Pons (tissue), 1 donor: ENCODE measurements around the gene HTT.

Experiments used
- DNase-seq: peaks from one replicate; pipeline ENCODE4 v3.0.0-alpha.2; 2016; ENCODE audit warnings: low spot score

Gene HTT

DNA sequence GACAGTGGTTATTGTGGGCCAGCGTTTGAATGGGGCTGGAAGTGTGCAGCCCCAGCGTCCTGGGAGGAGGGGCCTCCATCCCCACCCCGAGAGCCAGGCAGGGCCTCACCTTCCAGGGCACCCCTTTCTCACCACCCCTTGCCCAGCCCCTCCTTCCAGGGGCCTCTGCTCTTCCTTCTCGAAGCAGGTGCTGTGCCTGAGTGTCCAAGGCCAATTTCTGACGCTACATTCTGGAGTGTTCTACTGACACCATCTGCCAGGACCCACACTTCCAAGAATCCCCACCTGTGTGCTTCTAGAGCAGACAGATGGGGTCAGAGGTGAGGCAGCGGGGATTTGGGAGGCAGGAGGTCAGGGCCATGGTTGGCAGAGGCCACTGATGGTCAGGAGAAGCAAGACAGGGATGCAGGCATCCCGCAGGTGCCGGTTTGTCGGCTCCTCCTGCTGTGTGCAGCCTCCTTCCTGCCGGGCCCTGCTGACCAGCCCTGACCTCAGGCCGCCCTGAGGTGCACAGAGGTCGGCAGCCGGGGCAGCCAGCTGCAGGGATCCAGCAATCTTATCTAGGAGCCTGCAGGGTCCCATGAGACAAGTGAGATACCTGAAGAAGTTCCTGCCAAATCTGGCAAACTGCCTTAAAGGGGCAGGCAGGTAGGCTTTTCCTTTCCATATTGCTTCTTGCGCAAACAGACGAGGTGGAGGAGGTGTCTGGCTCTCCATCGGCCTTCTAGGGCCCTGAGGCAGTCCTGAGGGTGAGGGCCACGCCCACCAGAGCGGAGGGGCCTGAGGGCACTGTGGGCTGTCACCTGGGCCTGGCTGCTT, 193.3 kb downstream of the HTT start:
- DNase-seq, result no peak

DNA sequence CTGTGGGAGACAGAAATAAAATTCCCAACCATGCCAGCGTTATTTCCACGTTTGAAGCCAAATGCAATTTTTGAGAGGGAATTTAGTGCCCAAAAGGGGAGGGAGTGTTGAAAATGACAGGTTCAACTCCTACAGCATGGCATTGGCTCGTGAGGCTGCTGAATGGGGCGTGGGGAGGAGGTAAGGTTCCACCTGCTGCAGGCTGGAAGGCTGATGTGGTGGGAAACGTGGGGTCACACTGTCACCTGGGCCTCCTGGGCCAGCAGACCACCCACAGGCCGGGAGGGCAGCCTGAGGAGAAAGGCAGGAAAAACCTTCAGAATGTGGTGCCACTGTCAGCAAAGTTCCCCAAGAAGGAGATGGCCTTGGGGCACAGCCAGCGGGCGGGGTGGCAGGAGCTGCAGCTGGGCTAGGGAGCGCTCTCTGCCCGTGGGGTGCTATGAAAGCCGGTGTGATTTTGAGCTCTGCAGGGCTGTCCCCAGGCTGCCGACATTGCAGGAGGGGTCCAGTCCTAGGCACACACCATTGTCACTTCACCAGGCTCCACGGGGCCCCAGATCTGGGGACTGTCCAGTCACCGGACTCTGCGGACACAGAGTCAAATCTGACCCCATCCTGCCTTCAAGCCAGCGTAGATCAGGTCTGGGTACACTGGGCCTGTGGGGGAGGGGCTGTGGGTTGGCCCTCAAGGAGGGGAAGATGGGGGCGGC, 194.1 kb downstream of the HTT start:
- no peak for DNase-seq

DNA sequence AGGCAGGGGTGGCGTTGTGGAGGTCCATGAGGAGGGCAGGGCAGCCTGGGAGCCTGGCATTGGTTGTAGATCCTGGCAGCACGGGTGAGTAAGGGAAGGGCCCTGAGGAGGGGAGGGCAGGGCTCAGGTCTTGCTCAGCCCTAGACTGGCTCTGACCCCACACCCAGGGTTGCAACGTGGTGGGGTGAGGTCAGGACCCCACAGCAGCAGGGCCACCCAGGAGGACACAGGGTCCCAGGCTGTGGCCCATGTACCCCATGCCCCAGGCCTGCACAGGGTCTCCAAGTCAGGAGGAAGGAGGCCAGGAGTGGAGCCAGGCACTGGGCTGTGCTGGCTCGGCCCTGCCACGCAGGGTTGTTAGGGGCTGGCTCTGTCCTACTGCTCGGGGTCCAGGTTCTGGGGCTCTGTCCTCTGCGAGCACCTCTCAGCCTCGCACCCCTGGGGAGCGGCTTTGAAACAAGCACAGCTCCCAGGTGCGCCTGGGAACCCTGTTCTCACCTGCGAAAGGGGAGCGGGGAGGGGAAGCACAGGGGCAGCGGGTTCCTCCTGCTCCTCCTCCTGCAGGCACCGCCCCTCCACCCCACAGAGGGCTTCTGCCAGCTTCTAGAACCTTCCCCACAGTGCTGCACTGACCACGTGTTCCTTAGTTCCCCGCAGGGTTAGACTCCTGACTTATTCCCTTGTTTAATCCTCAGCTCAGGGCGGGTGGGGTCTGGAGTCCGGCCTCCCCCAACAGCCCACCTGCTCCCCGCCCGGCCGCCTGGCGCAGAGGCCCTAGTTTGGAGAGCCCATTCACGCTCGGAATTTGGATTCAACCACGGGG, 194.8 kb downstream of the HTT start:
- DNase-seq, result no peak

DNA sequence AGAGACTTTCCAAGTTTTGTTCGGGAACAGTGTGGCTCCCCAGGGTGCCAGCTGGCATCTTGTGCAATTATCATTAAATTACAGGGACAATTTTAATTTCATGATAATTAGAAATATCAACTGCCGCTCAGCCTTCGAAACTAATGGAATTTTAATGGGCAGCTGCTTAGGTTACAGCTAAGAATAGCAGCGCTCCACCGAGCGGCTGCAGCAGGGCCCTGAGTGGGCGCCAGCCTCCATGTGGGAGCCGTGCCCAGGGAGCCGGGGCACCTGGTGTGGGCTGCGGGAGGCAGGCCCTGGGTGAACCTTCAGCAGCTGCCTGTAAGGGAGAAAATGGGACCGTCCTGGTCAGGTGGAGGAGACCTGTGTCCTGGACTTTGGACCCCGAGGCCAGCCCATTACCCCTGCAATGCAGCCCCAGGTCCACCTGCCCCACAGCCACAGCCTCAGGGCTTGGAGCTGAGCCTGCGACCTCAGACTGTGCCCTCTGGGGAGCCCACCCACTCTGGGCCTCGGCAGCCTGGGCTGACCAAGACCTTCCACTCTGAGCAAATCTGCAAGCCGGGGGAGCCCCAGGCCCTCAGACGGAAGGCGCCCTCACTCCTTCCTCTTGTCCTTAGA, 195.6 kb downstream of the HTT start:
- no peak for DNase-seq

DNA sequence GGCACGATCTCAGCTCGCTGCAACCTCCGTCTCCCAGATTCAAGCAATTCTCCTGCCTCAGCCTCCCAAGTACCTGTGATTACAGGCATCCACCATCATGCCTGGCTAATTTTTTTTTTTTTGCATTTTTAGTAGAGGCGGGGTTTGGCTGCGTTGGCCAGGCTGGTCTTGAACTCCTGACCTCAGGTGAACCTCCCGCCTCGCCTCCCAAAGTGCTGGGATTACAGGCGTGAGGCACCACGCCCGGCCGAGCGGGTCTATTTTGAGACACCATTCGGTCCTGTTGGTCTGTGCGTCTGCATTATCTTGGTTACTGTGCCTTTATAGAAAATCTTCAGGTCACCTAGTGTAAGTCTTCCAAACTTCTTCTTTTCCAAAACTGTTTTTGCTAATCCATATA, 196.7 kb downstream of the HTT start:
- no peak for DNase-seq

DNA sequence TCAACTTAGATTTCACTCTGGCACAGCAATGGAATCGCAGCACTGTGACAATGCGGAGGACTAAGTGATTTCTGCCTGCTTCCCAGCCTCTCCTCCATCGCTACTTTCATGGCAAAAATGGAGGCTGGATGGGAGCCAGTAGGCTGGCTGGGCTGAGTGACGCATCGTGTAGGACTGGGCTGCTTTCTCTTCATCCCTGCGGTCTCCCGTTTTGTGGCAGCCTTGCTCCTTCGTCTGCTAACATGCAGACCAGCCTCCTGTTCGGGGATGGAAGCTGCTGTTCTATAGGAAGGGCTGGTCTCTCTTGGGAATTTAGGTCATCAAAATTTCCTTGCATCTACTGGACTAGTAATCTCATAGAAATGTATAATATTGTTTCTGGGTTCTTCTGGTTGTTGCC, 202.5 kb downstream of the HTT start:
- DNase-seq, result peak; percentile 31

DNA sequence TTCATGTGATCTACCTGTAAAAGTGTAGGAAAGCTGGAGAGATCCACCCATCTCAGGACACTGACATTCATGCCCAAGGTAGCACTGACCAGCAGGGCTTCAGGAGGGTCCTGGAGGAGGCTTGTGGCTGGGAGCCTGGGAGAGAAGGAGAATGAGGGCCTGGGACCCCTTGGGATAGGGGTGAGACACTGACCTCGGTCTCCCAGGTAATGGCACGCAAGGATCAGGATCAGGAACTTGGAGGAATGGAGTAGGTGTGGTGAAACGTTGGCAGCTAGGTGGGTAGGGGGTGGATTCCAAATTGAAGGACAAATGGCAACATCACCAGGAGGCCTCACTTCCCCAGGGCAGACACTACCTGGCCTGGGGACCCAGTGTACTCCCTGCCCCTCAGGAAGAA, 206.0 kb downstream of the HTT start:
- no peak for DNase-seq

DNA sequence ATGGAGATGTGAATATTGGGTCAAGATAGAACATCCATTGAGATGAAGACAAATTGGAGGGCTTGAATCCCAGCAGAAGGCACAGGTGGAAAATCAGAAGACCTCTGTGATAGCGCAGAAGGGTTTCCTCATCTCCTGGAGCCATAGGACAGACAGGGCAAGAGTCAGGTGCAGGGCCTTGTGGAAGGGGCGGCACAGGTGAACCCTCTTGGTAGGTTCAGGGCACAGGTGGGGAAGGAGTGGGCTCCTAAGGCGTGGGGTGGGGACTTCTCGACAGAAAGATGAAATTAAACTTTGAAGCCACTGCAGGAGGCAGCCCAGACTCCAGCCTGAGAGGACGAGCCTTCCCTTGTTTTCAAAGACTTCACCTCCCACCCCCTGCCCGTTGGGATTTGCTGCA, 209.0 kb downstream of the HTT start:
- DNase-seq, result no peak

DNA sequence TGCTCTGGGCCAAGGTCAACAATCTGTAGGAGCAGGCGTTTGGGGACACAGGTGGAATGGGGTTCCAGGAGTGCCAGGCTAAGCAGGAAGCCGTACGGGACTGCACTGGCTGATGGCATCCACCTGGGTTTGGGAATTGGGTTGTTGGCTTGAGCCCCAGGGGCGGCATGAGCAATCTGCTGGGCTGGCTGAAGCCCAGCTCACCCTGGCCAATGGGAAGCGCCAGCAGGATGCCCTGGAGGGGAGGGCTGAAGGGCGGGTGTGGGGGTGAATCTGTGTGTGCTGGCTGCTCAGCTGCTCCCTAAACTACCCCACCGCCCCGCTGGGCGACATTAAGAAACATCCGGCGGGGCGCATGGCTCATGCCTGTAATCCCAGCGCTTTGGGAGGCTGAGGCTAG, 209.4 kb downstream of the HTT start:
- no peak for DNase-seq

DNA sequence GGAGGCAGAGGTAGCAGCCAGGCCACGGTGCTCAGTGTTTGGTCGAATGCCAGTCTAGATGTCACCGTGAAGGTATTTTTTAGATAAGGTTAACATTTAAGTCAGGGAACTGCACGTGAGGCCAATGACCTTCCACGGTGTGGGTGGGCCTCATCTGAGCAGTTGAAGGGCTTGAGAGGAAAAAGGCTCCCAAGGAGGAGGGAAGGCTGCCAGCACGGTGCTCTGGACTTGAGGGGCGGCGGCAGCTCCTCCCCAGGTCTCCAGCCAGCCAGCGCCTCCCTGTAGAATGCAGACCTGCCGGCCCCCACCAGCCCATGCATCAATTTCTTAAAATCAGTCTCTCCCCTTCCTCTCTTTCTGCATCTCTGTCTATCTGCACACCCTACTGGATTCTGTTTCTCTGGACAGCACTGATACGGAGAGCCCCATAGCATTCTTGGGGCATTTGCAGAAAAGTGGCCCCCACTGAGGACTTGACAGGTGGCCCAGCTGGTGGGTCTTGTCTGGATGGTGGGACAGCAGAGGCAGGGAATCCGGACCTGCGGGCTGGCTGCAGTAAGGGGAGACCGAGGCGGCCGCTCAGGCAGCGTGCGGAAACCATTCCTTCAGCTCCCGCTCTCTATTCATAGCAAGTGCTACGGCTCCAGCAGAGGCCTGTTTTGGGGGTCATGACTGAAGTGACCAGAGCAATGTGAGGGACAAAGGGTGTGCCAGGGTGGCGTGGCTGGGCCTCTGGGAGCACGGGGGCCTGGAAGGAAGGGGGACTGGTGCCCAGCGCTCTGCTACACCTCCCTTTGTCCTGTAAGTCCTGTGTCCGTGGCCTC, 210.5 kb downstream of the HTT start:
- DNase-seq, result no peak

DNA sequence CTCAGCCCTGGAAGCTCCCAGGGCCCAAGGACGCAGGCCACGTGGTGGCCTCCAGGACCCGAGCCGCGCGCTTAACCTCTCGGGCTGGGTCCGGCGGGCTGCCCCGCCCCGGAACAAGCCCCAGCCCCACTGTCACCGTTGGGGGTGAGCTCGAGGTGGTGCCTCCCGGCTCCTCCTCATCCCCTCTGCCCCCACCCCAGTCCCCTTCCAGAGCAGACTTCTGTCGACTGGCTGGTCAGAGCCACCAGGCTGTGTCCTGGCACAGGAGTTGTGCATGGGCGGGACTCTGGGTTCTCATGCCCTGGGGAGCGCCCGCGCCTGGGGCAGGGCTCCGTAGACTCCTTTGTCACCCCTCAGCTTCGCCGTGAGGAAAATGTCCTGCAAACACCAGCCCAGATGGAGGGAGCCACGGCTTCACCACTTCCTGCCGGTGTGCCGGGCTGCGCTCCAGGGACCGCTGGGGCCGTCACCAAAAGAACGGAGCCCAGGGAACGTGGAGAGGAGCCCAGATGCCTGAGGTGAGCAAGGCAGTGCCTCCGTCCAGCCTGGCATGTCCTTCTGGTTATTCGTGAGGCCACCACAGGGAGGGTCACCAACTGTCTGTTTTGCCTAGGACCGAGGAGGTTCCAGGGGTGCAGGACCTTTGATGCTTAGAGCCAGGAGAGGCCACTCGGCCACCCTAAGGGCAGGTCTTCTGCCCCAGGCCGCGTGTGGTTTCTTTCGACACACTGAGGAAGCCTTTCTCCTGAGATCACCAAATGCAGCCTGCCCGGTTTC, 211.3 kb downstream of the HTT start:
- DNase-seq, result peak; percentile 54

DNA sequence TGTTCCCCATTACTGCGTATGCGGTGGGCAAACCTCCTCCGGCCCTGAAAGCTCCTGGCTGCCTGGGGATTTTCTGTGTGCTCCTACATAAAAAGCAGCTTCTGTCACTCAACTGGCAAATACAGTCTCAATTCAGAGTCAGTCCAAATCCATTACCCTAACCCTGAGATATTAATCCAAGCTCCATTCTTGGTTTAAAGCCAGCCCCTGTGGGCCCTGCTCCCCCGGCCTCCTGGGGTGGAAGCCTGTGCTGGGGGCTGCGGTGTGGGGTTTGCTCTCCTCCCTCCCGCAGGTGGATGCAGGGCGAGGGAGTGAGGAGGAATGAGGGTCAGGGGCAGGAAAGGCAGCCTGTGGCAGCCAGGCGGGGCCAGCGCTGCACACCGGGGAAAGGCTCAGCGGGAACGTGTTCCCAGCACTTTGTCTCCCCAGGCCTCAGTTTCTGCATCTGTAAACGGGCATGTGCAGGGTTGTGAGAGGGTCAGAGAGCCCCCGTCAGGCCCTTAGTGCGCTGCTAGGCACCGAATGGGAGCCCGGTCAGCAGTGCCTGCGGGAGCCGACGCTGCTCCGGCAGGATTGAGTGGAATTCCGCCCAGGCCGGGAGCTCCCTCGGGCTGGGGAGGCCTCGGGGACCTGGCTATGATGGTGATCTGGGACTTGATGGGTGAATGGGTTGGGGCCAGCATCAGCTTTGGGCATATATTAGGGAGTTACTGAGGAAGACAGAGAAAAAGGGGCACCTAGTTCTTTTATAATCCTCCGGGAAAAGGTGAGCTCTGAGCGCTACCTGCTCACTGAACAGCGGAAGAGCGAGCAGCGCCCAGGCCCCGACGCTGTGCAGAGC, 212.1 kb downstream of the HTT start:
- no peak for DNase-seq

DNA sequence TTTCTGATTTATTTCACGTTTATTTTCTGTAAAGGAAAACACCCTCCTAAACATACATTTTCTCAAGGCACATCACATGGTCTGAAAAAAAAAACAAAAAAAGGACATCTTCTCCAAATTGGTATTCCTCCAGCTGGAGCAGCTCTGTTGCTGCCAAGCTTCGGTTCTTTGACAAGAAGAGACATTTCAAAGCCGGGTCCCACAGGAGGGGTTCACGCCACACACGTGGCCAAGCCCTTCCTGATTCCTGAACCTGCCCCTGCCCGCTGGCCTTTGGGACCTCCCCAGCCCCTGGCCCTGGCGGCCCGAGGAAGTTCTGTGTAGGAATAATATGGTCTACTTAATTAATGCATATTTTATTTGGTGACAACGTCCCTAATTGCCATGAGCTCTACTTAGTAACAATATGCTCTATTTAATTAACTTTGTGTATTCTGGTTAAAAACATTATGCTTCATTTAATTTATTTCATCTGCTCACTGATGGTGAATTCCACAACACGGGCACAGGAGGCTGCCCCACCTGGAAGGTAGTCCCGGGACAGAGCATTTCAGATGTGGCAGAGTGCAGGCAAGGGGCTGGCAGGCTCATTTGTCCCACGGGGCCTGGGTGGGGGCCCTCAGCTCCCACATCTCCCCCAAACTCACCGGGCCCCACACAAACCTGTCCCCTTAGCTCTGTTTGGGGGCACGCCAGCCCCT, 212.9 kb downstream of the HTT start:
- DNase-seq, result no peak

DNA sequence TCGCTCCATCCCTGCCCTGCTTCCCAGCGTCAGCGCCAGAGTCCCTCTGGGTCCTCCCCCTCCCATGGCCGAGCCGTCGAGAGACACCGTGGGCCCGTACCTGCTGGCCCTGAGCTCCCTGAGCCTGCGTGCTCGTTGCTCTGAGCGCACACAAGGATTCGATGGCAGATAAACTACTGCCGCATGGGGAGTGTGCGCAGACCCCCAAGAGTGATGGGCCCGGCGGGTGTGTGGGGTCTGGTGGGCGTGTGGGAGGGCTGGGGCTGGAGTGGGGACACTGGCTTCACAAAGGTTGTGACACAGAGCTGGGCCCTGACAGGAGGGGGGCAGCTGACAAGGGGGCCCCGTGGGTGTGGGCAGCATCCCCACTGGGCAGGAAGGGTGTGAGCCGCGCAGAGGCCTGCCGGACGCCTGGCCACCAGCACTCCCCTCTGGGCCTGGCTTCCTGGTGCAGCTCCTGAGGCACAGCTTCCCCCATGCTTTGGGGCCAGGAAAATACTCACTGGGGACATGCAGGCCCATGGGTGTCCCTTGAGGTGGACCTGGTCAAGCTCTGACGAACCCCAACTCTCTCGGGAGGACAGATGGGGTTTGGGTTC, 213.6 kb downstream of the HTT start:
- no peak for DNase-seq

DNA sequence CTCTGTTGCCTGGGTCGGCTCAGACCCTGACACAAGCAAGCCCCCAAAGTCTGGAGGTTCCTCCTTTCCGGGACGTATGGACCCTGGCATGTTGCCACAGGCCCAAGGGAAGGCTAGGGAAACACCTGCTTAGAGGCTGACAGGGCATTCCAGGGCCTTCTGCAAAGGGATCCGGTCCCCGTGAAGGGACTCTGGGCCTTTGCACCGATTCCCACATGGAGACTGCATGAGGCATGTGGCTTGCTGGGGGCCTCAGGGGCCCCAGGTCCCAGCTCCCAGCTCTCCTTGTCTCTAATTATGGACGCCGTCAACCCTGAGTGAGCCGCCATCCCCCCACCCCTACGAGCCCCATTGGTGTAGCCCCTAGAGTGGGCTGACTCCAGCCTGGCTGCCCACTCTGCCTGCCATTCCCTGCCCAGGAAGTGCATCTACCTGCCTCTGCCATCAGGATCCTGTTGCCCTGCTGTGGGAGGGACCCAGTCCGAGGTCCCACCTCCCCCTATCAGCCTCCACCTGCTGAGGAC, 214.2 kb downstream of the HTT start:
- DNase-seq, result no peak

DNA sequence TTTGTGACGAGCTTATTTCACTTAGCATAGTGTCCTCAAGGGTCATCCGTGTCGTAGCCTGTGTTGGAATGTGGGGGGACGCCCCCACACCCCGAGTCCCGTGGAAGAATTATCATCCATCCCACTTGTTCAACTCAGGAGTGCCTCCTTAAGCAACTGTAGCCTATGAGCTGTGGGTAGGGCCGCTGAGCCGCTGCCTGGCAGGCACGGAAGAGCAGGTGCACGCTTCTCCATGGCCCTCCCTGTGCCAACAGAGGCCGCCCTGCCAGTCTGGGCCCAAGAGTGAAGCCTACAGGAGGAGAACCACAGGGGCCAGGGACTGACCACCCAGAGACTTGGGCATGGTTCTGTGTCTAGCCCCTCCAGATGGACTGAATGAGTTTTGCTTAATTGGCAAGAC, 216.0 kb downstream of the HTT start:
- no peak for DNase-seq

DNA sequence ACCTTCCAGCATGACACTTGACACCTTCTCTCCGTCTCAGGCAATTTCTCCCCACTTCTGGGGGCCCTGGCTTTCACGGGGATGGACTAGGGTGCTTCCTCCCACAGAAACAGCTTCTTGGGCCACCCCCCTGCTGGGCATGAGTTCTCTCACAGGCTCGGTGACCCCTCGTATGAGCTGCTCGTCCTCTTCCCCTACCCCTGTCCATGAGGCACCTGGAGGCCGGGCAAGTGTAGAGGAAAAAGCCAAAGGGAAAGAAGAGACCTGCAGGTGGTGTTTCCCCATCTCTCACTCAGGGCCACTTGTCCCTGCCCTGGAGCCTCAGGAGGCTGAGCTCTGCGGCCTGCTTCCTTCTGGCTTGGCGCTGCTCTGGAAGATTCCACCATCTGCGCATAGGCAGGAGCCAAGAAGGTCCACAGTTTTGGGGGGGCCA, 216.4 kb downstream of the HTT start:
- DNase-seq, result no peak

DNA sequence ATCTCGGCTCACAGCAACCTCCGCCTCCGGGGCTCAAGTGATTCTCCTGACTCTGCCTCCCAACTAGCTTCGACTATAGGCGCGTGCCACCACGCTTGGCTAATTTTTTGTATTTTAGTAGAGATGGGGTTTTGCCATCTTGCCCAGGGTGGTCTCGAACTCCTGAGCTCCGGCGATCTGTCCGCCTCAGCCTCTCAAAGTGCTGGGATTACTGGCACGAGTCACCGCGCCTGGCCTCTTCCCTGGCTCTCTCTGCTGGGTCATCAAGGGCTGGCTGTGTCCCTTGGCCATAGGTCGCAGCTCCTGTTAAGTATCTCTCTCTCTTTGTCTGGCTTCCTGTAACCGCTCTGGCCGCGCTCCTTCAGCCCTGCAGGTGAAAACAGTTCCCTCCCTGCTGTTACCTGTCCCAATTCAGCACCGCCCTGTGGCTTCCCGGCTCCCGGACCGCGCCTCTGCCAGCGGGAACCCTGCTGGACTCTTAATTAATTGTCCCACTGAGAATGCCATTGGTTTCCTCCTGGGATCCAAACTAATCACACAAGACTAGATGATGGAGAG, 217.0 kb downstream of the HTT start:
- peak; percentile 40 for DNase-seq
